ENCODE results near the gene STK32A. TPM values are rescaled to one million over a fixed set of nuclear protein-coding genes. Genes with fewer than 3 reads are reported as not detected.

The STK32A gene
- total and polyA plus RNA-seq, 2 experiments from 2014 or later, result 2.4 to 2.8 TPM

GRCh38 chr5:147348046-147348445, 113.2 kb downstream of the STK32A start:
- no peaks in the 10 kb centered on the region for H3K4me1 ChIP-seq (ENCODE audit: insufficient read depth)
- Mint-ChIP-seq H3K36me3 (ENCODE audit: low read depth) (no peaks in the 10 kb centered on the region), H3K4me1 (peaks cover 2% of the 10 kb centered on the region; the same call in 2 of the 3 replicates), H3K27me3 (ENCODE audit: insufficient read depth, low read depth, poor library complexity) (no peaks in the 10 kb centered on the region), H3K4me3 (no peak overlapping the region), H3K27ac (no peak overlapping the region), H3K9me3 (no peaks in the 10 kb centered on the region)
- H4K20me1 ChIP-seq (replicated peaks; ENCODE audit: insufficient read depth), result no peaks in the 10 kb centered on the region
- H3K4me3 ChIP-seq, result no peak overlapping the region
- H3K4me2 ChIP-seq, result no peak overlapping the region
- DNase-seq (ENCODE audit: low spot score) (no peak), ATAC-seq (no peak)
- no peaks in the 10 kb centered on the region for H3K79me2 ChIP-seq (replicated peaks; ENCODE audit: insufficient read depth)
- H3F3A ChIP-seq (replicated peaks; ENCODE audit: low read depth), result no peaks in the 10 kb centered on the region
- H3K36me3 ChIP-seq (ENCODE audit: insufficient read depth), result no peaks in the 10 kb centered on the region
- H2AFZ ChIP-seq, result no peak overlapping the region
- H3K27me3 ChIP-seq (ENCODE audit: insufficient read depth), result no peaks in the 10 kb centered on the region
- H3K9me2 ChIP-seq (ENCODE audit: insufficient read depth), result no peaks in the 10 kb centered on the region; the same call in 1 of the 2 replicates
- TF ChIP-seq POLR2AphosphoS5 (IDR thresholded peaks at IDR 0.05; ENCODE audit: low read depth) (no peak), NANOG (IDR thresholded peaks at IDR 0.05; ENCODE audit: borderline replicate concordance) (no peak), ZNF331 (CRISPR knock-in tag; IDR thresholded peaks at IDR 0.05; ENCODE audit: low read depth) (no peak), ZNF462 (CRISPR knock-in tag; IDR thresholded peaks at IDR 0.05) (no peak), ETS1 (IDR thresholded peaks at IDR 0.05) (no peak), CREB1 (CRISPR knock-in tag; IDR thresholded peaks at IDR 0.05; ENCODE audit: low read depth) (no peak), JUNB (IDR thresholded peaks at IDR 0.05; ENCODE audit: unreplicated experiment) (no peak), STAT1 (IDR thresholded peaks at IDR 0.05; ENCODE audit: unreplicated experiment) (no peak), EZH2phosphoT487 (IDR thresholded peaks at IDR 0.05; ENCODE audit: unreplicated experiment) (no peak), REST (IDR thresholded peaks at IDR 0.05; ENCODE audit: unreplicated experiment) (no peak), ZNF114 (CRISPR knock-in tag; IDR thresholded peaks at IDR 0.05) (no peak), EZH2 (IDR thresholded peaks at IDR 0.05; ENCODE audit: low read depth, unreplicated experiment) (no peak), CTCF (conservative IDR thresholded peaks at IDR 0.05; ENCODE audit: low read depth in 2 of 2) (no peak)
- H3K27ac ChIP-seq (ENCODE audit: low read depth), result no peak overlapping the region
